Kidney capillary endothelial cell (primary cell): ENCODE results near the gene RDX.
"Not testable (repeated sequence)": the region's sequence is repeated elsewhere in the genome, so short reads cannot be mapped to it uniquely, and the experiment has no call there.

Source experiments
- DNase-seq: peaks from one replicate; pipeline ENCODE4 v3.0.0-alpha.2; 2018; ENCODE audit warnings: low spot score

Gene RDX

GRCh38 chr11:110296226-110297075 lies at the start of gene RDX:
TSS of gene RDX (minus strand) at chr11:110296614. CDS start at chr11:110279692, 16,922 bp downstream.
- peak; percentile 68 for DNase-seq

DNA sequence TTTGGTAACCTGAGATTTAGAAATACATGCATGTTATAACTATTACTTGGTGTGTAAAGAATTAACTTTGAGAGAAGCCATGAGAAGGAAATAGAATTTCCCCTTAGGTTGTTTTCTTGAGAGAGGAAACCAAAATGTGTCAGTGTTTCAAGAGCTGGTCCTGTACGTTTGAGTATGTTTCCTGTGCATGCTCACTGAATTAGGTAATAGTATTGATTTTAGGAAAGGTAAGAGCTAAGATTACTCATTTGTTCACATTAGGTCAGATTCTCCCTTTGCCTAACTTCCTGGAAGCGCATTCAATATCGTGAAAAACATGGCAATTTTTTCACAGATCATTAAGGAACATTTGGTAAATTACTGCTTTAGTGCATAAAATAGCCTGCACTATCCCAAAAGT lies 49.3 kb upstream of the RDX start:
- DNase-seq: no peak

GRCh38 chr11:110340436-110340835 lies 44.0 kb upstream of the RDX start:
- DNase-seq: no peak

- no peak for DNase-seq
Measured at GRCh38 chr11:110339456-110340250, 43.2 kb upstream of the RDX start.

- DNase-seq: no peak
Measured at GRCh38 chr11:110338684-110339083, 42.3 kb upstream of the RDX start.

DNA sequence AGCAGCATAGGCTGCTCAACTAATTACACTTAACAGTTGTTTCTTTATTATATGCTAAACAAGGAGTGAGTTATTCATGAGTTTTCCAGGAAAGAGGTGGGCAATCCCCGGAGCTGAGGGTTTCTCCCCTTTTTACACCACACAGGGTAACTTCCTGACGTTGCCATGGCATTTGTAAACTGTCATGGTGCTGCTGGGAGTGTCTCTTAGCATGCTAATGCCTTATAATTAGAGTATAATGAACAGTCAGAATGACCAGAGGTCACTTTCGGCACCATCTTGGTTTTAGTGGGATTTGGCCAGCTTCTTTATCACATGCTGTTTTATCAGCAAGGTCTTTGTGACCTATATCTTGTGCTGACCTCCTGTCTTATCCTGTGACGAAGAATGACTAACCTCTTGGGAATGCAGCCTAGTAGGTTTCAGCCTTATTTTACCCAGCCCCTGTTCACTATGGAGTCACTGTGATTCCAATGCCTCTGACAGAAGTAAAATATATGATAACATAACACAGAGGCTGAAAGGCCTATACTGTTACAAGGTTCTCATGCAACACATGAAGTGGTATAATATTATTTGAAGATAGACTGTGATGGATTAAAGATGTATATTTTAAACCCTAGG lies 41.3 kb upstream of the RDX start:
- DNase-seq: peak; percentile 83

DNA sequence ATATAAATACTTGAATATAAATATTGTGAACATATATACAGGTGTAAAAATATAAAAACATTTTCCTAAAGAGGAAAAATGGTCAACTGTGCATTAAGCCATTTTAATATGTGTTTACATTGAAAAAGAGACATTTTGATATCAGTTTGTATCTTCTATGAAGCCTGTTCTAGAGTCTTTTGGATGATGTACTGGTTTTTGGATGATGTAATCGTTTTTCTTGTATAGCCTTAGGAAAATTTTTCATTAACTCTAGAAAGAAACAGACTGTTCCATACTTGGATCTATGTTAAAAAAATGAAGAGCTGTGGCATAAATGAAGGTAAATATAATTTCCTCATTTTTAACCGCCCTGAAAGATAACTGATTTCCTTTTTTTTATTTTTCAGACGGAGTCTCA lies 39.6 kb upstream of the RDX start:
- DNase-seq: no peak

- DNase-seq: no peak
Measured at GRCh38 chr11:110335358-110335757, 38.9 kb upstream of the RDX start.

DNA sequence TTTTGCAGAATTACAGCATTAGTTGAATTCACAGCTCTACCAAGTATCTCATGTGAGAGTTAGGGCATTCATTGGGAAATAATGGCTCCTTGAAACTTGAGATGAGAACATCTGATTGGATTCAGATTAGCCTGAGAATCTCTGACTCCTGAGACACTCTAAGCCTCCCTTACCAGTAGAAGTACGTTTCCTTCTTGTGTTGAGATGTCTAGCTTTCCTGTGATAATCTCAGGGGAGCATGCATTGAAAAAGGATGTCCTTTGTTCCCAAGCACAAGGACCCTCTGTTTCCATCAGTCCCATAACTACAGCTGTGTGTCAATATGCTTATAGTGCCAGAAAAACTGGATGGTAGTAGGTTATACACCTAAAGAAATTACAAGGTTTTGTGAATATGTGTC lies 35.2 kb upstream of the RDX start:
- no peak for DNase-seq

GRCh38 chr11:110329445-110329844 lies 33.0 kb upstream of the RDX start:
- DNase-seq: no peak

DNA sequence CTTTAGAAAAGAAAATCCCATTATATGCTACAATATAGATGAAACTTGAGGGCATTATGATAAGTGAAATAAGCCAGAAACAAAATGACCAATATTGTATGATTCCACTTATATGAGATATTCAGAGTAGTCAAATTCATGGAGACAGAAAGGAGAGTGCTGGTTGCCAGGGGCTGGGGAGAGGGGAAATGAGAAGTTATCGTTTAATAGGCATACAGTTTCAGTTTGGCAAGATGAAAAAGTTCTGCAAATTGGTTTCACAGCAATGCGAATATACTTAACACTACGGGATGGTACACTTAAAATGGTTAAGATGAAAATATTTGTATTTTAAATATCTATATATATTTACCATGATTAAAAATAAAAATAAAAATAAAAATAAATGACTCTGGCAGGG lies 31.1 kb upstream of the RDX start:
- no peak for DNase-seq

GRCh38 chr11:110323786-110324185 lies 27.4 kb upstream of the RDX start:
- no peak for DNase-seq

- DNase-seq: no peak
Measured at GRCh38 chr11:110319501-110319900, 23.1 kb upstream of the RDX start.

DNA sequence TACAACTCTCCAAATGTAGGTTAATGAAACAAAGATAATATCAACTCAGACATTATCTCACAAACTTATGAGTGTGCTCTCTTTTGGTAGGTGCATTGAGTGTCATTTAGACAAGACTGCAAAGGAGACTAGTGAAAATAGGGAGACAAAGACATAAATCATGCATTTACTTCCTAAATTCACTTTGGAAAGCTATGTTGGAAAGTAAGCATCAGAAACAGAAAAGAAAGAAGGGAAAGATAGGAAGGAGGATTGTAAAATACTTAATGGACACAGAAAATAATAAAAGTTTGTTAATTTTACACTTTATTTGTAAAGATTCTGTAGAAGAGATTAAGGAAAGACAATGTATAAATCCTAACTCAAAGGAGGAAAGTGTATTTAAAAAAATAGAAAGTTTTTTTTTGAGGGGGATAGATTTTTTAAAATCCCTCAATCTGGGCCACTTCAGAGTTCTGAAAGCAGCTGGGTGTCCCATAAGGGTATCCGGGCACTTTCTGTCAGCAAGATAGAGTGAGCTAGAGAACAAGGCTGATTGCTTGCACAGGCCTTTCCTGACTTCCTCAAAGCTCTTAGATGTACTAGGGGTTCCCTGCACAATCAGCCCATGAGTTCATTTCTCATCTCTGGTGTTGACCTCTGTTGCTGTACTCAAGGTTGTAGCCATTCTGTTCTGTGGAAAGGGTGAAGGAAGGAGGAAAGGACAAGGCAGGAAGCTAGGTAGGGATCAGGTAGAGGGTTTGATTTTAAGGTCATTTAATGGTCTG lies 22.4 kb upstream of the RDX start:
- peak; percentile 10 for DNase-seq

GRCh38 chr11:110317516-110317932 lies 21.1 kb upstream of the RDX start:
- peak; percentile 95 for DNase-seq

- DNase-seq: no peak
Measured at GRCh38 chr11:110314366-110315095, 18.1 kb upstream of the RDX start.

GRCh38 chr11:110312670-110313069 lies 16.3 kb upstream of the RDX start:
- DNase-seq: no peak

DNA sequence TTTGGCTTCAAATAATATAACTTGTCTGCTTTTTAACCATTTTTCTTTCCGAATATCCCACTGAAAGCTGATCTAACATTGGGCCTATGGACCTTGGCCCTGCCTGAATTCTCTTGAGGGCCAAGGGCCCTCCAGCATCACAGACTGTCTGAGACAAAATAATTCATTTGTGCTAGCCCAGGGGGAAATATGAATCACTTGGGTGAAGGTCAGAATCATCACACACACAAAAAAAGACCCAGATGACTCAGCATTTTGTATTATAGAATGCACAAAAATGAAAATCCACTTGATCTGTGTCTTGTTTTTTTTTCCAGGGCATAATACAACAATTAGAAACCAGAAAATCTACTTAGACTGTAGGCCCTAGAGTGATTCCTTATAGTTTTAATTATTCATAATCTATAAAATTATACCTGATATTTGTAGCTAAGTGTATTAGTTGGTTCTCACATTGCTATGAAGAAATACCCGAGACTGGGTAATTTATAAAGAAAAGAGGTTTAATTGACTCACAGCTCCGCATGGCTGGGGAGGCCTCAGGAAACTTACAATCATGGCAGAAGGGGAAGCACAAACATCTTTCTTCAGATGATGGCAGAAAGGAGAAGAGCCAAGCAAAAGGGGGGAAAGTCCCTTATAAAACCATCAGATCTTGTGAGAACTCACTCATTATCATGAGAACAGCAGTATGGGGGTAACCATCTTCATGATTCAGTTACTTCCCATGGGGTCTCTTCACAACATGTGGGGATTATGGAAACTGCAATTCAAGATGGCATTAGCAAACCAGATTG lies 15.6 kb upstream of the RDX start:
- DNase-seq: peak; percentile 57

DNA sequence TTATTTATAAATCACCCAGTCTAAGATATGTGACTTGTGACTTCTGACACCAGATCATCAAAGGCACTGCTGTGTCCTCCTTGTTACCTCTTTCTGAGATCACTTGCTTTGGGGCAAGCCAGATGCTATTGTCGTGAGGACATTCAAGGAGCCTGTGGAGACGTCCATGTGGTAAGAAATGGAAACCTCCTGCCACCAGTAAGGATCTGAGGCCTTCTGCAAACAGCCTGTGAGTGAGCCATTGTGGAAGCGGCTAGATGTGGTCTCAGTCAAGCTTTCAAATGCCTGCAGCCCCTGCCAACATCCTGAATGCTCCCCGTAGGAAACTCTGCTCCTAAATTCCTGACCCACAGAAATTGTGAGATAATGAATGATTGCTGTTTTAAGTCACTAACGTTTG lies 11.7 kb upstream of the RDX start:
- DNase-seq: no peak

DNA sequence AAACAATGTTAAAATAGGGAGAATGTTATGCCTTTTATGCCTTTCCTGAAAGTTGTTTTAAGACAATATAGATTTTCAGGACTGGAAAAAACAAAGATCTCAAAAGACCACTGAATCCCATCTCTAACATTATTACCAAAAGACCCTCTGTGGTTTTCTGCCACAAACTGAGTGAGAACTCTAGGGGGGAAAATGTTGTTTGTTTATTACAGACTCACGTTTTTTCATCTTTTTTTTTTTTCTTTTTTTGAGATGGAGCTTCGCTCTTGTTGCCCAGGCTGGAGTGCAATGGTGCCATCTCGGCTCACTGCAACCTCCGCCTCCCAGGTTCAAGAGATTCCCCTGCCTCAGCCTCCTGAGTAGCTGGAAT lies 9.6 kb upstream of the RDX start:
- DNase-seq: not testable (repeated sequence)
